Activated T-helper 2 cell treated with anti-CD3 and anti-CD28 coated beads, Interferon-gamma antibody, Interleukin-2, Interleukin-4, amounts not matched to agents 10 μg/mL and 5 μg/mL and 100 μg/mL, durations not matched to agents 14 hours and 24 hours and 36 hours (primary cell): ENCODE results near the gene CUX1. TPM values are rescaled to one million over a fixed set of nuclear protein-coding genes. Genes with fewer than 3 reads are reported as not detected.

Experiments
- DNase-seq: peaks from one replicate; pipeline ENCODE4 v3.0.0; 2021; ENCODE audit warnings: low spot score
- H3K27ac Mint-ChIP-seq: one replicate; pipeline ENCODE4 v1.8.0; 2021; ENCODE audit warnings: mixed read lengths
- H3K27me3 Mint-ChIP-seq: one replicate; pipeline ENCODE4 v1.8.0; 2021; ENCODE audit warnings: low read depth, mixed read lengths
- H3K36me3 Mint-ChIP-seq: one replicate; pipeline ENCODE4 v1.8.0; 2021; ENCODE audit warnings: low read depth, mixed read lengths
- H3K4me1 Mint-ChIP-seq: one replicate; pipeline ENCODE4 v1.8.0; 2021; ENCODE audit warnings: low read depth, mixed read lengths
- H3K4me3 Mint-ChIP-seq: one replicate; pipeline ENCODE4 v1.8.0; 2021; ENCODE audit warnings: low read depth, mild to moderate bottlenecking, moderate library complexity, mixed read lengths
- H3K9me3 Mint-ChIP-seq: one replicate; pipeline ENCODE4 v1.8.0; 2021; ENCODE audit warnings: mixed read lengths
- intact Hi-C: fragments of 100-400 bp; cut with micrococcal nuclease; formaldehyde crosslinking; loops from one replicate; pipeline ENCODE4 v1.15.1; 2023
- total RNA-seq: library from RNA; stranded (reverse); gene quantifications from 2 replicates; pipeline ENCODE4 v1.2.3, GENCODE V29; 2022

Gene CUX1
- total RNA-seq, 1 donor from 2014 or later = 31.5 TPM

DNA sequence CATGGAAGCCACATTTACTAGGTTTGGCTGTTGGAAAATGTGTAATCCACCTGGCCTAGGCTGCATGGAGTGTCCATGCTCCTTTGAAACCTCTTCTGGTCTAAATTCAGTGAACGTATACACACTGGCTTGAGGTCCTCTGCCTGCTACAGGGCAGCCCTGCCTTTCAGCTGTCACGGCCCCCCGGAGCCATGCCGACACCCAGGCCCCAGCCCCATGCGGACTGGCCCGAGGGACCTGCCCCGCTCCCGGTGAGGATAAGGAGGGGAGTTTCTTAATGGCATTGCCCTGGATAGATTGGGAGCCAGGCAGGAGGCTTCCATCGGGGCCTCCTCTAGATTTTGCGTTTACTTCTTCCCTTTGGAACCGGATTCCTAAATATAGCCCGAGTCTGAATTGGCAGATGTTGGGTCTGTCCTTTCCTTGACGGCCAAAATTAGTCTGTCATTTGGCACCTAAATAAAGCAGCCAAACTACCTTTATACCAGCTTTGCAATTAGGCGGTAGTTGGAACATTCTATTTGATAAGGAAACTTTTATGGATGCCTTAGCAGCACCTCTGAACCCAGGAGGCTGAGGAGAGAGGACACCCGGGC is 397.1 kb downstream of the CUX1 start:
- no peak for DNase-seq
- H3K36me3 Mint-ChIP-seq = peaks cover 10% of the 10 kb centered on the region
- peaks cover 4% of the 10 kb centered on the region for H3K9me3 Mint-ChIP-seq
- H3K27me3 Mint-ChIP-seq = no peaks in the 10 kb centered on the region
- H3K4me1 Mint-ChIP-seq = peaks cover 4% of the 10 kb centered on the region
- intact Hi-C loops = no loop called here
- no peak overlapping the region for H3K27ac Mint-ChIP-seq
- H3K4me3 Mint-ChIP-seq = no peak overlapping the region

- H3K9me3 Mint-ChIP-seq = peaks cover 4% of the 10 kb centered on the region
- H3K27me3 Mint-ChIP-seq = no peaks in the 10 kb centered on the region
- no peak overlapping the region for H3K27ac Mint-ChIP-seq
- H3K4me1 Mint-ChIP-seq = peaks cover 4% of the 10 kb centered on the region
- peaks cover 10% of the 10 kb centered on the region for H3K36me3 Mint-ChIP-seq
- DNase-seq = no peak
- no peak overlapping the region for H3K4me3 Mint-ChIP-seq
- intact Hi-C loops = no loop called here
Measured at GRCh38 chr7:102215256-102215655, 397.8 kb downstream of the CUX1 start.

DNA sequence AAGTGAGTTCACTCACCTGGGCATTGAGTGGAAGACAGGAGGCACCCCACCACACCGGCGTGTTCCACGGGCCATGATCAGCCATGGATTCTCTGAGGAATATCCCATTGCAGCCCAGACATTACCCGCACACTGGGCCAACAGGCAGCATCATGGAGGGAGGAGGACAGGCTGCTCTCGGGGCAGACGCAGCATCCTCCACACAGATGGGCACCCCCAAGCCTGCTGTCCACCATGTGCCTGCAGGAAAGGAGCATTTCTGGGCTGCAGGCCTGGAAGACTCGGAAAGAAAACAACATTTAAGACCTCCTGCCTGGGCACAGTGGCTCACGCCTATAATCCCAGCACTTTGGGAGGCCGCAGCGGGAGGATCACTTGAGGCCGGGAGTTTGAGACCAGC is 398.3 kb downstream of the CUX1 start:
- Mint-ChIP-seq H3K4me1 (peaks cover 4% of the 10 kb centered on the region), H3K27ac (no peak overlapping the region), H3K36me3 (peaks cover 10% of the 10 kb centered on the region), H3K9me3 (peaks cover 4% of the 10 kb centered on the region), H3K4me3 (no peak overlapping the region), H3K27me3 (no peaks in the 10 kb centered on the region)
- DNase-seq = no peak
- intact Hi-C loops = no loop called here

- peaks cover 4% of the 10 kb centered on the region for H3K9me3 Mint-ChIP-seq
- intact Hi-C loops = no loop called here
- no peak overlapping the region for H3K27ac Mint-ChIP-seq
- no peak overlapping the region for H3K4me3 Mint-ChIP-seq
- H3K27me3 Mint-ChIP-seq = no peaks in the 10 kb centered on the region
- peaks cover 4% of the 10 kb centered on the region for H3K4me1 Mint-ChIP-seq
- peaks cover 10% of the 10 kb centered on the region for H3K36me3 Mint-ChIP-seq
- no peak for DNase-seq
Measured at GRCh38 chr7:102216573-102217314, 399.3 kb downstream of the CUX1 start.

GRCh38 chr7:102220229-102220850 is 402.9 kb downstream of the CUX1 start:
- DNase-seq = no peak
- intact Hi-C loops = no loop called here
- H3K4me3 Mint-ChIP-seq = no peak overlapping the region
- H3K36me3 Mint-ChIP-seq = peaks cover 8% of the 10 kb centered on the region
- H3K4me1 Mint-ChIP-seq = peaks cover 4% of the 10 kb centered on the region
- peaks cover 4% of the 10 kb centered on the region for H3K9me3 Mint-ChIP-seq
- no peak overlapping the region for H3K27ac Mint-ChIP-seq
- H3K27me3 Mint-ChIP-seq = no peaks in the 10 kb centered on the region

GRCh38 chr7:102220960-102221800 is 403.8 kb downstream of the CUX1 start:
- peaks cover 4% of the 10 kb centered on the region for H3K9me3 Mint-ChIP-seq

GRCh38 chr7:102221961-102222360 is 404.5 kb downstream of the CUX1 start:
- Mint-ChIP-seq H3K4me1 (no peaks in the 10 kb centered on the region), H3K4me3 (no peak overlapping the region), H3K9me3 (no peaks in the 10 kb centered on the region), H3K27me3 (no peaks in the 10 kb centered on the region), H3K27ac (no peak overlapping the region), H3K36me3 (no peaks in the 10 kb centered on the region)
- intact Hi-C loops = no loop called here
- DNase-seq = no peak

More at GRCh38 chr7:102220960-102221800, 403.8 kb downstream of the CUX1 start:
- Mint-ChIP-seq H3K4me1 (peaks cover 4% of the 10 kb centered on the region), H3K27ac (no peak overlapping the region), H3K27me3 (no peaks in the 10 kb centered on the region), H3K36me3 (peaks cover 4% of the 10 kb centered on the region), H3K4me3 (no peak overlapping the region)
- DNase-seq = no peak
- intact Hi-C loops = no loop called here

- Mint-ChIP-seq H3K4me1 (no peaks in the 10 kb centered on the region), H3K27me3 (no peaks in the 10 kb centered on the region), H3K27ac (no peak overlapping the region), H3K4me3 (no peak overlapping the region), H3K36me3 (no peaks in the 10 kb centered on the region), H3K9me3 (no peaks in the 10 kb centered on the region)
- no peak for DNase-seq
- intact Hi-C loops = no loop called here
Measured at GRCh38 chr7:102222445-102222844, 405.0 kb downstream of the CUX1 start.

GRCh38 chr7:102223184-102223583 is 405.8 kb downstream of the CUX1 start:
- Mint-ChIP-seq H3K27ac (no peak overlapping the region), H3K27me3 (no peaks in the 10 kb centered on the region), H3K36me3 (no peaks in the 10 kb centered on the region), H3K9me3 (no peaks in the 10 kb centered on the region), H3K4me3 (no peak overlapping the region), H3K4me1 (no peaks in the 10 kb centered on the region)
- no peak for DNase-seq
- intact Hi-C loops = no loop called here

- DNase-seq = no peak
- Mint-ChIP-seq H3K4me1 (no peaks in the 10 kb centered on the region), H3K36me3 (no peaks in the 10 kb centered on the region)
Measured at GRCh38 chr7:102225025-102225424, 407.6 kb downstream of the CUX1 start.

GRCh38 chr7:102227371-102227770 is 409.9 kb downstream of the CUX1 start:
- no peaks in the 10 kb centered on the region for H3K4me1 Mint-ChIP-seq
- H3K27me3 Mint-ChIP-seq = no peaks in the 10 kb centered on the region
- peaks cover under 1% of the 10 kb centered on the region for H3K36me3 Mint-ChIP-seq
- no peak for DNase-seq
- no peak overlapping the region for H3K27ac Mint-ChIP-seq
- no peaks in the 10 kb centered on the region for H3K9me3 Mint-ChIP-seq
- intact Hi-C loops = no loop called here
- H3K4me3 Mint-ChIP-seq = no peak overlapping the region

More at GRCh38 chr7:102225025-102225424, 407.6 kb downstream of the CUX1 start:
- no peak overlapping the region for H3K27ac Mint-ChIP-seq
- intact Hi-C loops = no loop called here
- no peaks in the 10 kb centered on the region for H3K27me3 Mint-ChIP-seq
- H3K4me3 Mint-ChIP-seq = no peak overlapping the region
- H3K9me3 Mint-ChIP-seq = no peaks in the 10 kb centered on the region

DNA sequence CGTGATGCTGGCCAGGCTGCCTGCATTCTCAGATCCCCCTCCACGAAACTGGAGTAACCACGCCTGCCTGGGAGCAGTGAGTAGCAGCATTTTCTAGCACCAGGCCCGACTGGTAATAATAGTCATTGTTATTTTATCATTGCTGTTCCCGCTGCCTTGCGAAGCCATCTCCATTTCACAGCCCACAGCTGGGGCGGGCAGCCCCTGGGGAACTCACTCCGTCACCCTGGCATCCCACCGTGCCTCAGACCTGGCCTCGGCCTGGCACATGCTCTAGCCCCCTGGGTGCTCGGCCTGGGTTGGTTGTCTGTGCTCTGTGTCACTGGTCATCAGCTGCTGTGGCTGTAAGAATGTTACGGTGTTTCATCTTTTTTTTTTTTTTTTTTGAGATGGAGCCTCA is 411.5 kb downstream of the CUX1 start:
- peaks cover 2% of the 10 kb centered on the region for H3K36me3 Mint-ChIP-seq
- no peaks in the 10 kb centered on the region for H3K9me3 Mint-ChIP-seq
- no peak overlapping the region for H3K4me3 Mint-ChIP-seq
- intact Hi-C loops = no loop called here
- H3K27ac Mint-ChIP-seq = no peak overlapping the region
- no peaks in the 10 kb centered on the region for H3K4me1 Mint-ChIP-seq
- no peaks in the 10 kb centered on the region for H3K27me3 Mint-ChIP-seq
- DNase-seq = no peak
